Measurements from ENCODE around the gene PDX1. TPM values are rescaled to one million over a fixed set of nuclear protein-coding genes. Genes with fewer than 3 reads are reported as not detected.

Gene PDX1
- total and polyA plus RNA-seq, 2 of the 13 experiments (the other 11 are each of a cell fraction or from before 2014, with no cell fraction given): 0.07 TPM; not detected in 1

GRCh38 chr13:27896726-27897125 lies 23.1 kb upstream of the PDX1 start:
- Histone ChIP-seq H3K9me3 (ENCODE audit: low read length) (no peaks in the 10 kb centered on the region), H3K4me2 (ENCODE audit: low read depth, low read length) (no peak overlapping the region), H2AFZ (ENCODE audit: low read length) (no peak overlapping the region), H3K79me2 (ENCODE audit: insufficient read depth, low read length) (no peaks in the 10 kb centered on the region), H3K4me1 (ENCODE audit: insufficient read depth, low read length) (no peaks in the 10 kb centered on the region), H3K27ac (ENCODE audit: extremely low read length, insufficient read depth, low read length) (no peak overlapping the region), H3K27me3 (ENCODE audit: control insufficient read depth in 1 of 2, insufficient read depth in 2 of 2, low read length in 2 of 2) (peaks cover 0 to 1% of the 10 kb centered on the region in 2 experiments; a peak in 1 of 5 replicates), H3K4me3 (replicated peaks in 1 of 3; ENCODE audit: insufficient read depth in 1 of 3, low read depth in 2 of 3, low read length in 3 of 3) (no peak overlapping the region), H4K20me1 (ENCODE audit: insufficient read depth, low read length) (no peaks in the 10 kb centered on the region), H3K36me3 (replicated peaks in 1 of 2; ENCODE audit: control insufficient read depth in 1 of 2, insufficient read depth in 2 of 2, low read length in 2 of 2) (no peaks in the 10 kb centered on the region), H3K9ac (ENCODE audit: insufficient read depth, low read depth, low read length) (no peak overlapping the region)
- ATAC-seq (no peak), DNase-seq (ENCODE audit: low spot score) (no peak), FAIRE-seq (no peak)
- BruUV-seq (replicated peaks): no TSS peak
- POLR2A ChIA-PET: no interaction called here
- intact Hi-C loops (cut with micrococcal nuclease; ENCODE audit: unreplicated experiment) (no loop called here), in situ Hi-C loops (cut with HindIII; ENCODE audit: extremely low pct_ligation_motif_present, low pct_unique_long_range_greater_than_20kb) (no loop called here)
- TF ChIP-seq ELF1 (CRISPR knock-in tag; IDR thresholded peaks at IDR 0.05) (no peak), ZNF589 (CRISPR knock-in tag; conservative IDR thresholded peaks at IDR 0.05) (no peak), HNF4G (IDR thresholded peaks at IDR 0.05; ENCODE audit: borderline replicate concordance, low read depth, low read length) (no peak), HNF4G (CRISPR knock-in tag; IDR thresholded peaks at IDR 0.05; ENCODE audit: borderline replicate concordance, low read depth) (no peak), SMYD3 (CRISPR knock-in tag; IDR thresholded peaks at IDR 0.05) (no peak), ZBTB34 (CRISPR knock-in tag; IDR thresholded peaks at IDR 0.05) (no peak), MLLT10 (CRISPR knock-in tag; IDR thresholded peaks at IDR 0.05) (no peak), ZNF274 (CRISPR knock-in tag; IDR thresholded peaks at IDR 0.05) (no peak), ZNF7 (CRISPR knock-in tag; IDR thresholded peaks at IDR 0.05) (no peak), ZNF34 (CRISPR knock-in tag; IDR thresholded peaks at IDR 0.05; ENCODE audit: borderline replicate concordance) (no peak), NFE2L2 (IDR thresholded peaks at IDR 0.05; ENCODE audit: low read length) (no peak), ZNF335 (CRISPR knock-in tag; IDR thresholded peaks at IDR 0.05) (no peak), KMT2B (CRISPR knock-in tag; IDR thresholded peaks at IDR 0.05) (no peak), TOE1 (CRISPR knock-in tag; IDR thresholded peaks at IDR 0.05) (no peak), IRX3 (CRISPR knock-in tag; IDR thresholded peaks at IDR 0.05; ENCODE audit: borderline replicate concordance, low read depth) (no peak), ZNF75D (CRISPR knock-in tag; IDR thresholded peaks at IDR 0.05; ENCODE audit: borderline replicate concordance) (no peak)
- CTCF ChIA-PET (ENCODE audit: low intra/inter-chr PET ratio, low total read pairs): no interaction called here
